ENCODE measurements around the gene MINDY4.
A peak's percentile ranks its signal among the peaks of the same experiment; 100 is the strongest.

MINDY4 gene

GRCh38 chr7:30771174-30771879 lies at the start of gene MINDY4:
TSS of gene MINDY4 (plus strand) at chr7:30771417. CDS start at chr7:30771494, 77 bp downstream.
- DNase-seq, result peak; percentile 78

GRCh38 chr7:30722187-30722586 lies 49.0 kb upstream of the MINDY4 start:
- no peak for DNase-seq

- DNase-seq, result no peak
Observed at GRCh38 chr7:30722671-30723070, 48.5 kb upstream of the MINDY4 start.

GRCh38 chr7:30723776-30724175 lies 47.4 kb upstream of the MINDY4 start:
- no peak for DNase-seq

- DNase-seq, result no peak
Observed at GRCh38 chr7:30726296-30727006, 44.8 kb upstream of the MINDY4 start.

- peak; percentile 37 for DNase-seq
Observed at GRCh38 chr7:30727061-30727945, 43.9 kb upstream of the MINDY4 start.

- no peak for DNase-seq
Observed at GRCh38 chr7:30728591-30729100, 42.6 kb upstream of the MINDY4 start.

- no peak for DNase-seq
Observed at GRCh38 chr7:30729642-30730041, 41.6 kb upstream of the MINDY4 start.

- no peak for DNase-seq
Observed at GRCh38 chr7:30730097-30730496, 41.1 kb upstream of the MINDY4 start.

- DNase-seq, result no peak
Observed at GRCh38 chr7:30730996-30731395, 40.2 kb upstream of the MINDY4 start.

- no peak for DNase-seq
Observed at GRCh38 chr7:30731581-30731980, 39.6 kb upstream of the MINDY4 start.

GRCh38 chr7:30732606-30733005 lies 38.6 kb upstream of the MINDY4 start:
- no peak for DNase-seq

- DNase-seq, result no peak
Observed at GRCh38 chr7:30733216-30733615, 38.0 kb upstream of the MINDY4 start.

GRCh38 chr7:30733691-30734090 lies 37.5 kb upstream of the MINDY4 start:
- no peak for DNase-seq

- no peak for DNase-seq
Observed at GRCh38 chr7:30734497-30734896, 36.7 kb upstream of the MINDY4 start.

- DNase-seq, result no peak
Observed at GRCh38 chr7:30735631-30736030, 35.6 kb upstream of the MINDY4 start.

GRCh38 chr7:30736291-30736690 lies 34.9 kb upstream of the MINDY4 start:
- no peak for DNase-seq

GRCh38 chr7:30738026-30738915 lies 32.9 kb upstream of the MINDY4 start:
- no peak for DNase-seq

GRCh38 chr7:30739691-30740090 lies 31.5 kb upstream of the MINDY4 start:
- no peak for DNase-seq

- DNase-seq, result peak; percentile 90
Observed at GRCh38 chr7:30740417-30741181, 30.6 kb upstream of the MINDY4 start.

- no peak for DNase-seq
Observed at GRCh38 chr7:30741289-30741688, 29.9 kb upstream of the MINDY4 start.
